Upper lobe of left lung (tissue), 4 donors: ENCODE results near the gene DOK7.
"Not testable (repeated sequence)": the region's sequence is repeated elsewhere in the genome, so short reads cannot be mapped to it uniquely, and the experiment has no call there.

Experiments
- EP300 ChIP-seq, 4 donors: sonication (generic); formaldehyde crosslinking; IDR thresholded peaks; one replicate each; pipeline ENCODE4 v1.5.1; 2017; ENCODE audit warnings: antibody characterized with exemption in 4 of 4, control low read depth in 2 of 4
- POLR2A ChIP-seq, 4 donors: fragments of 450-650 bp; IDR thresholded peaks; one replicate each; pipeline ENCODE4 v1.5.1; 2016 to 2017; ENCODE audit warnings: antibody characterized with exemption in 4 of 4, mild to moderate bottlenecking in 2 of 4
- POLR2AphosphoS5 ChIP-seq, 2 donors: sonication (generic); formaldehyde crosslinking; IDR thresholded peaks; one replicate each; pipeline ENCODE4 v1.5.1; 2017; ENCODE audit warnings: antibody characterized with exemption in 2 of 2
- TF ChIP-seq, protein P1 (sequence below), 6 experiments: fragments of 450-650 bp in 4 of 6; fragments of 200-600 bp in 2 of 6; sonication (generic) in 2 of 6; IDR thresholded peaks; one replicate each; pipeline ENCODE4 v1.5.1; 2016 to 2019; ENCODE audit warnings: antibody characterized with exemption in 6 of 6

DNA sequence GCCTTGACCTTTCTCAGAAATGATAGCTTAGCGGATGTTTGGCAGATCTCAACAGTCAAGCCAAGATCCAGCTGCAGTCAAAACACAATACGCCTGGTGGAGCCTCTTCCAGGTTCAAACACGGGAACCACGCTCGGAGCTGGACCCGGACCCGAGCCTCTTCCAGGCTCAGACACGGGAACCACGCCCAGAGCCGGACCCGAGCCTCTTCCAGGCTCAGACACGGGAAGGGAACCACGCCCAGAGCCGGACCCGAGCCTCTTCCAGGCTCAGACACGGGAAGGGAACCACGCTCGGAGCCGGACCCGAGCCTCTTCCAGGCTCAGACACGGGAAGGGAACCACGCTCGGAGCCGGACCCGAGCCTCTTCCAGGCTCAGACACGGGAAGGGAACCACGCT is 48.5 kb downstream of the DOK7 start:
- TF ChIP-seq POLR2A, POLR2AphosphoS5, EP300 (IDR thresholded peaks at IDR 0.05): not testable (repeated sequence)
- TF ChIP-seq, protein P1, sequence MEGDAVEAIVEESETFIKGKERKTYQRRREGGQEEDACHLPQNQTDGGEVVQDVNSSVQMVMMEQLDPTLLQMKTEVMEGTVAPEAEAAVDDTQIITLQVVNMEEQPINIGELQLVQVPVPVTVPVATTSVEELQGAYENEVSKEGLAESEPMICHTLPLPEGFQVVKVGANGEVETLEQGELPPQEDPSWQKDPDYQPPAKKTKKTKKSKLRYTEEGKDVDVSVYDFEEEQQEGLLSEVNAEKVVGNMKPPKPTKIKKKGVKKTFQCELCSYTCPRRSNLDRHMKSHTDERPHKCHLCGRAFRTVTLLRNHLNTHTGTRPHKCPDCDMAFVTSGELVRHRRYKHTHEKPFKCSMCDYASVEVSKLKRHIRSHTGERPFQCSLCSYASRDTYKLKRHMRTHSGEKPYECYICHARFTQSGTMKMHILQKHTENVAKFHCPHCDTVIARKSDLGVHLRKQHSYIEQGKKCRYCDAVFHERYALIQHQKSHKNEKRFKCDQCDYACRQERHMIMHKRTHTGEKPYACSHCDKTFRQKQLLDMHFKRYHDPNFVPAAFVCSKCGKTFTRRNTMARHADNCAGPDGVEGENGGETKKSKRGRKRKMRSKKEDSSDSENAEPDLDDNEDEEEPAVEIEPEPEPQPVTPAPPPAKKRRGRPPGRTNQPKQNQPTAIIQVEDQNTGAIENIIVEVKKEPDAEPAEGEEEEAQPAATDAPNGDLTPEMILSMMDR (IDR thresholded peaks at IDR 0.05) = not testable (repeated sequence)
